NCI-H345 (cell line): ENCODE data around the gene SEPTIN12.
"Not testable (repeated sequence)": the region's sequence is repeated elsewhere in the genome, so short reads cannot be mapped to it uniquely, and the experiment has no call there.

Source experiments
- DNase-seq: peaks from one replicate; lab custom pipeline; 2025; lab: John Stamatoyannopoulos, UW

Gene SEPTIN12

GRCh38 chr16:4802659-4803287 lies 14.6 kb upstream of the SEPTIN12 start:
- peak; percentile 93 for DNase-seq

- DNase-seq, result peak; percentile 90
These were observed 14.0 kb upstream of the SEPTIN12 start, which contains the start of gene ROGDI for GRCh38 chr16:4801962-4802658. ROGDI (minus strand) TSS chr16:4802633; CDS start chr16:4802571, 62 bp downstream.

GRCh38 chr16:4801051-4801961 lies 13.2 kb upstream of the SEPTIN12 start:
- DNase-seq, result no peak

GRCh38 chr16:4800290-4801041 lies 12.3 kb upstream of the SEPTIN12 start:
- DNase-seq, result no peak

- DNase-seq, result no peak
These were observed 11.2 kb upstream of the SEPTIN12 start for GRCh38 chr16:4799171-4799855.

- no peak for DNase-seq
These were observed 10.3 kb upstream of the SEPTIN12 start for GRCh38 chr16:4798456-4798855.

GRCh38 chr16:4797805-4798252 lies 9.7 kb upstream of the SEPTIN12 start:
- no peak for DNase-seq

GRCh38 chr16:4796982-4797804 lies 9.0 kb upstream of the SEPTIN12 start:
- no peak for DNase-seq

- DNase-seq, result no peak
These were observed 7.9 kb upstream of the SEPTIN12 start for GRCh38 chr16:4795828-4796572.

GRCh38 chr16:4795181-4795827 lies 7.2 kb upstream of the SEPTIN12 start, which contains the start of gene SMIM22:
SMIM22 (plus strand) TSS chr16:4795369; CDS start chr16:4795735, 366 bp downstream.
- DNase-seq, result peak; percentile 85

- DNase-seq, result no peak
These were observed 4.9 kb upstream of the SEPTIN12 start for GRCh38 chr16:4792951-4793513.

GRCh38 chr16:4790871-4791270 lies 2.7 kb upstream of the SEPTIN12 start:
- DNase-seq, result no peak

- DNase-seq, result no peak
These were observed 2.1 kb upstream of the SEPTIN12 start for GRCh38 chr16:4790261-4790660.

- DNase-seq, result no peak
These were observed 765 bp upstream of the SEPTIN12 start for GRCh38 chr16:4788910-4789309.

GRCh38 chr16:4788489-4788889 lies 344 bp upstream of the SEPTIN12 start:
- no peak for DNase-seq

GRCh38 chr16:4787068-4787467 lies 1.1 kb downstream of the SEPTIN12 start:
- DNase-seq, result no peak

GRCh38 chr16:4785758-4786433 lies 2.2 kb downstream of the SEPTIN12 start:
- no peak for DNase-seq

GRCh38 chr16:4784444-4784987 lies 3.6 kb downstream of the SEPTIN12 start:
- not testable (repeated sequence) for DNase-seq
